GM19099 (cell line): ENCODE measurements around the gene GJC1.

ENCODE experiments used
- POLR2A ChIP-seq: IDR thresholded peaks from 3 replicates; pipeline ENCODE4 v1.6.1; 2011; ENCODE audit warnings: low read depth; ENCODE audit not compliant: insufficient read length; ENCODE audit errors: extremely low read depth

The GJC1 gene

GRCh38 chr17:44761932-44762810 lies 67.9 kb downstream of the GJC1 start:
- TF ChIP-seq POLR2A, result no peak

GRCh38 chr17:44760474-44761308 lies 69.4 kb downstream of the GJC1 start:
- no peak for TF ChIP-seq POLR2A

GRCh38 chr17:44759916-44760243 lies 70.2 kb downstream of the GJC1 start:
- TF ChIP-seq POLR2A, result no peak

GRCh38 chr17:44759086-44759915 lies 70.8 kb downstream of the GJC1 start:
- no peak for TF ChIP-seq POLR2A

GRCh38 chr17:44758414-44759085 lies 71.5 kb downstream of the GJC1 start, which contains the start of gene ADAM11:
Gene ADAM11, plus strand, starts transcription at chr17:44758988. Its CDS starts 212 bp downstream, at chr17:44759200.
- TF ChIP-seq POLR2A, result no peak

- TF ChIP-seq POLR2A, result no peak
These were observed 72.1 kb downstream of the GJC1 start for GRCh38 chr17:44757918-44758413.

- TF ChIP-seq POLR2A, result no peak
These were observed 72.8 kb downstream of the GJC1 start for GRCh38 chr17:44757045-44757917.

- TF ChIP-seq POLR2A, result no peak
These were observed 75.8 kb downstream of the GJC1 start for GRCh38 chr17:44754276-44754675.

- no peak for TF ChIP-seq POLR2A
These were observed 76.9 kb downstream of the GJC1 start for GRCh38 chr17:44752953-44753861.

- TF ChIP-seq POLR2A, result no peak
These were observed 78.3 kb downstream of the GJC1 start for GRCh38 chr17:44751806-44752205.

GRCh38 chr17:44751331-44751730 lies 78.8 kb downstream of the GJC1 start:
- no peak for TF ChIP-seq POLR2A

- no peak for TF ChIP-seq POLR2A
These were observed 80.1 kb downstream of the GJC1 start for GRCh38 chr17:44749980-44750318.
